Aorta (tissue), 5 donors: Measurements from ENCODE around the gene RPS6KA2. TPM values are rescaled to one million over a fixed set of nuclear protein-coding genes. Genes with fewer than 3 reads are reported as not detected.

Experiments
- ATAC-seq: fragments of 200-7000 bp; cut with Tn5 transposase; one replicate; pipeline ENCODE4 v1.9.1; 2022; ENCODE audit warnings: moderate library complexity; ENCODE audit not compliant: low FRiP score
- DNase-seq, 2 donors: peaks; one replicate each; pipeline ENCODE4 v3.0.0-alpha.2; 2020
- H3K27ac ChIP-seq, 2 donors: one replicate each; pipeline ENCODE4 v1.5.1; 2013; ENCODE audit warnings: low read length in 2 of 2, mild to moderate bottlenecking in 2 of 2, moderate library complexity in 2 of 2, control low read depth in 1 of 2, inconsistent platforms in 1 of 2, low read depth in 1 of 2
- H3K27me3 ChIP-seq, 2 donors: one replicate each; pipeline ENCODE4 v1.6.1; 2013; ENCODE audit warnings: control low read depth in 1 of 2, low read length in 1 of 2, mild to moderate bottlenecking in 1 of 2, moderate library complexity in 1 of 2; ENCODE audit not compliant: insufficient read depth in 2 of 2, control insufficient read depth in 1 of 2
- H3K36me3 ChIP-seq, 2 donors: one replicate each; pipeline ENCODE4 v1.6.1; 2013; ENCODE audit warnings: control low read depth in 1 of 2, low read length in 1 of 2, mild to moderate bottlenecking in 1 of 2; ENCODE audit not compliant: insufficient read depth in 2 of 2, control insufficient read depth in 1 of 2
- H3K4me1 ChIP-seq, 2 donors: one replicate each; pipeline ENCODE4 v1.6.1; 2013; ENCODE audit warnings: low read length in 2 of 2, control low read depth in 1 of 2, mild to moderate bottlenecking in 1 of 2, moderate library complexity in 1 of 2; ENCODE audit not compliant: insufficient read depth in 2 of 2, control insufficient read depth in 1 of 2
- H3K4me3 ChIP-seq, 2 donors: one replicate each; pipeline ENCODE4 v1.5.1; 2013; ENCODE audit warnings: low read length in 2 of 2, control low read depth in 1 of 2, mild to moderate bottlenecking in 1 of 2
- H3K9me3 ChIP-seq: one replicate; pipeline ENCODE4 v1.6.1; 2013; ENCODE audit warnings: mild to moderate bottlenecking, low read length; ENCODE audit not compliant: control insufficient read depth
- WGBS, 2 donors: extraction: QIAGEN DNeasy Blood & Tissue Kit; methylation state at CpG; one replicate each; pipeline ENCODE4 v1.1.7; 2013; 5-methylcytosine and 5-hydroxymethylcytosine counted together
- intact Hi-C, 2 donors: fragments of 100-400 bp; cut with DNase I; formaldehyde crosslinking; loops; one replicate each; pipeline versions ENCODE4 v1.14.2 to v1.15.0; 2022
- polyA plus RNA-seq, 2 donors: library from polyadenylated mRNA; stranded (reverse); fragments of 200-250 nt; gene quantifications; one replicate each; pipeline ENCODE4 v1.2.3, GENCODE V29; 2013
- total RNA-seq, 2 donors: library from RNA; stranded (reverse); fragmentation: NEBNext Ultra II Directional; extraction: Animal tissue kit (Norgen Biotek cat#: 25700); gene quantifications; one replicate each; pipeline ENCODE4 v1.2.1, GENCODE V29; 2021
- donor health status: healthy with polysubstance abuse.
- donor health status: Bipolar disorder and iron deficiency.
- donor health status: DM: no; HTN: no; CAD: no.
- donor health status: DM: no; HTN: no; CAD: no.
- donor health status: DM: yes; HTN: yes; CAD: no.

RPS6KA2 gene
- total and polyA plus RNA-seq, 4 donors, result 24.5 to 52.7 (median 37.3) TPM

DNA sequence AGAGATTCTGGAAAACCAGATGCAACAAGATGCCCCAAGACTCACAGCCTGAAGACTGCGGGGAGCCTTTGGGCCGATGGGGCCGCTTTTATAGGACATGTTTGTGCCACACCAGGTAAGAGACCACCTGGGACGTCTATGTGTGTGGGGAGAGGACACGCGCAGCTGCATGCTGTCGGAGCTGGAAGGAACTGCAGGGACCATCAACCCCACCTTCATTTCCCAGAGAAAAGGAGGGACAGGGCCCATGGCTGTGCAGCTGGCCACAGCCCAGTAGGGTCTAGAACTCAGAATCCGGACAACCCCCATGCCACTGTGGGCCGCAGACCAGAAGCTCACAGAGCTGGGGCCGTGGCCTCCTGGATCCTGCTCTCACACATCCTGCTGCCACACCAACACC lies 144.0 kb downstream of the RPS6KA2 start:
- no peaks in the 10 kb centered on the region for H3K27me3 ChIP-seq
- DNase-seq, result peak in 1 of 2 donors; percentile 44
- WGBS, 2 donors, result 96 to 100% methylated on average over 10 of the region's 10 CpGs
- no peak overlapping the region for H3K4me3 ChIP-seq
- no peaks in the 10 kb centered on the region for H3K4me1 ChIP-seq
- intact Hi-C loops, result no loop called here
- peaks cover 0 to 2% of the 10 kb centered on the region in 2 donors for H3K36me3 ChIP-seq
- no peak overlapping the region for H3K27ac ChIP-seq
- ATAC-seq, result no peak
- no peaks in the 10 kb centered on the region for H3K9me3 ChIP-seq

DNA sequence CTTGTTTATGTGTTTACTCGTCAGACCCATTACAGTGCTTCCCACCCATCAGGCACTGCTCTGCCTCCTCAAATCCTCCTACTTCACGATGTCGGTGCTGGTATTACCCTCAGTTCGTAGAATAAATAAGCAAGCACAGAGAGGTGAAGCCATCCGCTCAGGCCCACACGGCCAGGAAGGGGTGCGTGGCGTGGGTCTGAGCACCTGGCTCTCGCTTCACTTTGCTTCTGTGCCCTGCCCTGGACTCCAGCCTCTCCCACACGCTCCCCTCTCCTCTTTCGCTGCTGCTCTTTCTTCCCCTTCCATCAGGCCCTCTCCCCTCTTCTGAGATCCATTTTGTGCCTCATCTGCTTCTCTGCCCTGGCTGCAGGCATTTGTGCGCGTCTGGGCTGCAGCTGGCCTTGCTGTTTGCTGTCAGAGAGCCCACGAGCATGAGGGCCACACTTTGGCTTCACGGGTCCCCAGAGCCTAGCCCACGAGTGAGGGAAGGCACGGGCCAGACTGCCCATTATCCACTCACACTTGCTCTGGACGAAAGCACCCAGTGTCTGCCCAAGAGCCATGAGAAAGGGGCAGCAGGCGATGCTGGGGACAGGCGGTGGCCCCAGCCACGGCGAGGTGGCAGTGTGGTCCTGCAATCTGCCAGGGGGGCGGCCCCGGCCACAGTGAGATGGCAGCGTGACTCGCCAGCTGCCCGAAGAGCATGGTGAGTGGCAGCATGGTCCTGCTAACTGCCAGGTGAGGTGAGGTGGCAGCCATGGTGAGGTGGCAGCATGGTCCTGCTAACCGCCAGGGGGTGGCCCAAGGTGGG lies 148.1 kb downstream of the RPS6KA2 start:
- Histone ChIP-seq H3K4me1 (no peaks in the 10 kb centered on the region), H3K9me3 (no peaks in the 10 kb centered on the region), H3K27me3 (no peaks in the 10 kb centered on the region), H3K36me3 (peaks cover 0 to 2% of the 10 kb centered on the region in 2 donors), H3K4me3 (no peak overlapping the region), H3K27ac (no peak overlapping the region)
- DNase-seq (peak in 1 of 2 donors; percentile 63), ATAC-seq (no peak)
- 92 to 94% methylated on average over 28 of the region's 28 CpGs for WGBS, 2 donors
- intact Hi-C loops, result no loop called here

DNA sequence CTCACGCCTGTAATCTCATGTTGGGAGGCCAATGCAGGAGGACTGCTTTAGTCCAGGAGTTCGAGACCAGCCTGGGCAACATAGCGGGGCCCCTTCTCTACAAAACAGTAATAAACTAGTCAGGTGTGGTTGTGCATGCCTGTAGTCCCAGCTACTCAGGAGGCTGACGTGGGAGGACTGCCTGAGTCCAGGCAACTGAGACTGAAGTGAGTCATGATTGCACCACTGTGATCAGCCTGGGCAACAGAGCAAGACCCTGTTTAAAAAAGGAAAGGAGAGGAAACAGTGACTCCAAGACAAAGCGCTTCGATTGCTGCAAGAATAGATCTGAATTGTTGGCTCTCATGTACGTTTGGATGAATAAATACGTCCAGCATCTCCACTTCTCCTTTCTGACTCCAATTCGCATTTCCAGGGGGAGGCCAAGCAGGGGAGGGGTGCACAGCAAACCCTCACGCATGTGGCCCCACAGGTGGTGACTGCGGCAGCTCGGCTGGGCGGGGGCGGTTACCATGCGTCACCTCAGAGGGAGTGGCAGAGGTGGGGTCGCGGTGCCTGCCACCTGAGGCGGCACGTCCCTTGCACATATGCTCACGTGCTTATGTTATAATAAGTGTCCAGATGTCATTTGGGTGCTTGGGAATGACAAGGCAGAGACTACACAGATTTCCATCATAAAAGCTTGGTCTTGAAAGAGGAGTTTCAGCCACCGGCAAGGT lies 149.2 kb downstream of the RPS6KA2 start:
- H3K4me1 ChIP-seq, result no peaks in the 10 kb centered on the region
- ATAC-seq, result no peak
- H3K27me3 ChIP-seq, result no peaks in the 10 kb centered on the region
- 95% methylated on average over 21 of the region's 21 CpGs for WGBS, 2 donors
- no peaks in the 10 kb centered on the region for H3K9me3 ChIP-seq
- H3K36me3 ChIP-seq, result peaks cover 0 to 2% of the 10 kb centered on the region in 2 donors
- H3K4me3 ChIP-seq, result no peak overlapping the region
- peak in 1 of 2 donors; percentile 74 for DNase-seq
- H3K27ac ChIP-seq, result no peak overlapping the region
- intact Hi-C loops, result no loop called here

DNA sequence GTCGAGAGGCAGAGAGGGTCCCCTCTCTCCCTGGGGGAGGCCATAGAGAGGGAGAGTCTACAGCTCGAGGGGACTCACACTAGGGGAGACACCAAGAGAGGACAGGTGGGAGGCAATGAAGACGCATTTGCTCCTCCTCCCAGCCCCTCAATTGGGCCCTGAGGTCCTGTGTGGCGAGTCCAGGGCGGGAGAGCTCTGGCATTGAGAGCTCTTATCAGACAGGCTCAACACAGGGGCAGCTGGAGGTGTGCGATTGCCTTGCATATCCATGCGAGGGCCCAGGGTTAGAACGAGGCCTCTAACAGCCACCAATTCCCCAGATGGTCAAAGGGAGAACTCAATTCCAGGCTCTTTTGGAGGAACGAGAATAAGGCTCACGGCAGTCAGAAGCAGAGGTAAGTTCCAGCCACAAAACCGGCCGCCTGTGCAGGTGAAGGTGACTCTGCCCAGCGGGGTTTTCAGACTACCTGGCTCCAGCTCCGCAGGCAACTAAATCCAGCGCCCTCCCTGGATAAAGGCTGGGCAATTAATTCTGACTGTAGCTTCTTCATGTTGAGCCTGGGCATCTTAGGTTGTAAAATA lies 150.3 kb downstream of the RPS6KA2 start:
- H3K9me3 ChIP-seq, result no peaks in the 10 kb centered on the region
- ATAC-seq (peak; percentile 17), DNase-seq (no peak)
- no peaks in the 10 kb centered on the region for H3K4me1 ChIP-seq
- intact Hi-C loops, result no loop called here
- WGBS, 2 donors, result 91 to 93% methylated on average over 15 of the region's 15 CpGs
- no peak overlapping the region for H3K27ac ChIP-seq
- peaks cover 0 to 2% of the 10 kb centered on the region in 2 donors for H3K36me3 ChIP-seq
- H3K27me3 ChIP-seq, result no peaks in the 10 kb centered on the region
- H3K4me3 ChIP-seq, result no peak overlapping the region

DNA sequence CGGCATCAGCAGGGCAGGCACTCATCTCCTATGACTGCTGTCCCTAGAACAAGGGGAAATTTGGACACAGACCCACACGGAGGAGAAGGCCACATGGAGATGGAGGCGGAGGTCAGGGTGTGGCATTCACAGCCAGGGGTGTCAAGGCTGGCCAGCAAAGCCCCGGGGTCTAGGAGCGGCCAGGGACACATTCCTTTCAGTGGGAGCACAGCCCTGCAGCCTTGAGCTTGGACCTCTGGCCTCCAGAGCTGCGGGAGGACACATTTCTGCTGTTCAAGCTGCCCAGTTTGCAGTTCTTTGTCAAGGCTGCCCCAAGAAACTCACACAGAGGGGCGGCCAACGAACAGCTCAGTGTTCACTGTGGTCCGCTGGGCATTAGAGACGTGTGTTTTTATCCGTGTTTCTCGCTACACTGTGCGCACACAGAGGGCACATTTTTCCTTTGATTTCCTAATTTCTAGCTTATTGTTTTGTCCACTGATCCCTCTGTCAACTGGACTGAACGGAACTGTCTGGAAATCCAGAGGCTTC lies 150.9 kb downstream of the RPS6KA2 start:
- Histone ChIP-seq H3K27me3 (no peaks in the 10 kb centered on the region), H3K4me3 (no peak overlapping the region), H3K9me3 (no peaks in the 10 kb centered on the region), H3K36me3 (peaks cover 0 to 2% of the 10 kb centered on the region in 2 donors), H3K4me1 (no peaks in the 10 kb centered on the region), H3K27ac (no peak overlapping the region)
- no peak for ATAC-seq
- WGBS, 2 donors, result 92 to 95% methylated on average over 14 of the region's 14 CpGs
- no peak for DNase-seq
- intact Hi-C loops, result no loop called here

DNA sequence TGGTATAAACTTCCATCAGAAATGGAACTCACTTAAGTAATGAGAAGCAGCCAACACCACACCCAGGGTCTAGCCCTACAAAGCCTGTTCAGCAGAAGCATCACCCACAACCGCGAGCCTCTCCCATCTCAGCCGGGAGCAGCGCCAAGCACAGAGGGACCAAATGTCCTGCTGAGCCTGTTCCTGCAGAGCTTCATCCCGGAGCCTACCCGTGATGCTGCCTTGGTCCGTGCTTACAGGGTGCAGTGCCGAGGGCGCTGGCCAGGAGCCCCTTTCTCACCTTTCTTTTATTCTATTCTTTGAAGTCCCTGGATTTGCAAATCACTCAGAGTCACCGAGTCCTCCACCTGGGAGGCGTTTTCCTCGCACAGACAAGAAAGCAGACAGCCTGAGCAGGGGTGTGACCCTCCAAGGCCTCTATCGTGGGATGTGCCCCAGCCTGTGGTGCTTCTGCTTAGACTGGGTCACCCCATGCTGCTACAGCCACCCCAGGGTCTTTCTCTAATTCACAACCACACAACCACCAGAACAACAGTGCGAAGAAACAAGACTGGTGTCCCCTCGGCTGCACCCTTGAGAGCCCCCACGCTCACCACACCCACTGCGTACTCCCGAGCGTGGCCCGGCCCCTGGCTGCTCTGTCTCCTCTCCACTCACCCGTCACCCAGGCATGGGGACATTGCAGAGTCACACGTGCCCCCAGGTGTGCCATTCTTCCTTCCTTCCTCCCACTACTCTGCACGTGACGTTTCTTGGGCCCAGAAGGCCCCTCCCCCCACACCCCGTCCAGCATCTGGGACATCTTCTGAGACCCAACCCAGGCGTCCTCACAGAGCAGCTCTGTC lies 152.1 kb downstream of the RPS6KA2 start:
- Histone ChIP-seq H3K4me3 (no peak overlapping the region), H3K36me3 (peaks cover 0 to 2% of the 10 kb centered on the region in 2 donors), H3K27me3 (no peaks in the 10 kb centered on the region), H3K4me1 (no peaks in the 10 kb centered on the region), H3K27ac (no peak overlapping the region), H3K9me3 (no peaks in the 10 kb centered on the region)
- intact Hi-C loops, result no loop called here
- DNase-seq (no peak), ATAC-seq (no peak)
- 88 to 91% methylated on average over 26 of the region's 26 CpGs for WGBS, 2 donors

DNA sequence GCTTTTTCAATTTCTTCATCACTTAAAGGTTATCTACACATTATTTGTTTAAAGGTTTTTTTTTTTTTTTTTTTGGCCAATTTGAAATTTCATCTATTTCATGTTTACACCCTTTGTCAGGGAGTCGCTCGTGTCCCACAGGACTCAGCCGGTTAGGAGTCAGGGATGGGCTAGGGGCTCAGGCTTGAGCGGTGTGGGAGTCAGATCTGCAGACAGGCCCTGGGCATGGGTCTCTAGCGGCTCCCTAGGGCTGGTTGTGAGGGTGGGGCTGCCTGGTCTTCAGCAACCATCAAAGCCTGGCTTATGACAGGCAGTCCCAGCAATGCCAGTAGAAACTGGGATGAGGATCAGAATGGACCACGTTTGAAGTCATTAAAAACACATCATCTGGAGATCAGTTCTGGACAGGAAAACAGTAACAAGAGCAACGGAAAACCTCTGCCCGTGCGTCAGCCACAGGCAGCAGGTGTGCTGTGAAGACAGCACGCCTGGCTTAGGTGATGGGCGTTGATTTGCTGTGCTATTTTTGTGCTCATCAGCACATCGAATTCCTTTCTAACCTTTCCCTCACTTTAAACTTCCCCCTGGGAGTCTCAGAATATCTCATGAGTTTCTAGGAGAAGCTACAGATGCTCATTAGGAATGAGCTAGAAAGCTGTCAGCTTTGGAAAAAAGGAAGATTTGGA lies 153.0 kb downstream of the RPS6KA2 start:
- 89 to 93% methylated on average over 12 of the region's 12 CpGs for WGBS, 2 donors
- Histone ChIP-seq H3K27me3 (no peaks in the 10 kb centered on the region), H3K36me3 (peaks cover 0 to 2% of the 10 kb centered on the region in 2 donors), H3K9me3 (no peaks in the 10 kb centered on the region), H3K4me3 (no peak overlapping the region), H3K4me1 (no peaks in the 10 kb centered on the region), H3K27ac (no peak overlapping the region)
- no peak for ATAC-seq
- no peak for DNase-seq
- intact Hi-C loops, result no loop called here

DNA sequence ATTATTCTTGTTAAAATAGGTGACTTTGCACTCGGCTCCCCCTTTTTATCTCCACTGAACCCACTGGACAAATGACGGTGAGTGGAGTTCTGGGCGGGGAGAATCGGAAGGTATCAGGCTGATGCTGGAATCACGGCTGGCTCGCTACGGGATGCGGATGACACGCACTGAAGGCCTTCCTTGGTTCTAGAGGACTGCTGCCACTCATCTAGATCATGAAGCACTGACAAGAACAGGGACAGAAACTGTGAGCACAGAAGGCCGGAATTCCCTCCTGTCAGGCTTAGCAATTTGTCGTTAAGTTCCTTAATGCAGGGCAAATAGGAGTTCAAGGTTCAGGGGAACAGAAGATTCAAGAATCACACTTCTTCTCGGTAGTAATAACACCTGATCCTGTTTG lies 154.4 kb downstream of the RPS6KA2 start:
- Histone ChIP-seq H3K9me3 (no peaks in the 10 kb centered on the region), H3K27me3 (no peaks in the 10 kb centered on the region), H3K4me3 (no peak overlapping the region), H3K4me1 (no peaks in the 10 kb centered on the region), H3K27ac (no peak overlapping the region), H3K36me3 (peaks cover 0 to 2% of the 10 kb centered on the region in 2 donors)
- intact Hi-C loops, result no loop called here
- ATAC-seq (no peak), DNase-seq (no peak)
- WGBS, 2 donors, result 88 to 90% methylated on average over 12 of the region's 12 CpGs
